Body of pancreas (tissue), 4 donors: ENCODE results near the gene IL16. TPM values are rescaled to one million over a fixed set of nuclear protein-coding genes. Genes with fewer than 3 reads are reported as not detected.

ENCODE experiments used
- ATAC-seq: fragments of 150-250 bp; one replicate; pipeline ENCODE4 v1.9.1; 2016
- DNase-seq, 4 donors: peaks; one replicate each; pipeline ENCODE4 v3.0.0-alpha.2; 2019
- H3K27ac ChIP-seq, 4 donors: fragments of 200-600 bp; sonication (generic); 1 replicate in 3 of 4; 2 replicates in 1 of 4; pipeline versions ENCODE4 v1.5.1 to v1.6.1; 2016 to 2019; ENCODE audit warnings: mild to moderate bottlenecking in 1 of 4, mixed read lengths in 1 of 4, moderate library complexity in 1 of 4
- H3K27me3 ChIP-seq, 2 donors: fragments of 200-600 bp; sonication (generic); one replicate each; pipeline ENCODE4 v1.6.0; 2016; ENCODE audit warnings: mild to moderate bottlenecking in 1 of 2
- H3K36me3 ChIP-seq, 2 donors: fragments of 200-600 bp; sonication (generic); replicated peaks in 1 of 2; 2 replicates each; pipeline ENCODE4 v1.5.1; 2016; ENCODE audit warnings: low read depth in 2 of 2; ENCODE audit not compliant: insufficient read depth in 1 of 2
- H3K4me1 ChIP-seq: fragments of 200-600 bp; sonication (generic); one replicate; pipeline ENCODE4 v1.6.0; 2016
- H3K4me3 ChIP-seq, 2 donors: fragments of 200-600 bp; sonication (generic); 1 replicate in 1 of 2; 2 replicates in 1 of 2; pipeline ENCODE4 v1.5.1; 2016 to 2019
- H3K9me3 ChIP-seq, 3 donors: fragments of 200-600 bp; sonication (generic); 1 replicate in 2 of 3; 2 replicates in 1 of 3; pipeline ENCODE4 v1.5.1; 2016
- POLR2A ChIP-seq, 3 donors: fragments of 450-650 bp; IDR thresholded peaks; one replicate each; pipeline ENCODE4 v1.6.1; 2016; ENCODE audit warnings: antibody characterized with exemption in 3 of 3, mild to moderate bottlenecking in 2 of 3
- WGBS, 2 donors: methylation state at CpG; one replicate each; pipeline ENCODE4 v1.1.5; 2017; 5-methylcytosine and 5-hydroxymethylcytosine counted together
- intact Hi-C: fragments of 100-400 bp; cut with DNase I; formaldehyde crosslinking; loops from one replicate; pipeline ENCODE4 v1.15.1; 2023
- total RNA-seq, 2 donors: library from RNA; depleted of rRNA; stranded (reverse); fragments of >200 nt; gene quantifications; one replicate each; pipeline ENCODE4 v1.1.0, GENCODE V29; 2016
- TF ChIP-seq, protein P1 (sequence below), 7 experiments: fragments of 450-650 bp in 4 of 7; fragments of 200-600 bp in 3 of 7; sonication (generic) in 3 of 7; IDR thresholded peaks; one replicate each; pipeline ENCODE4 v1.5.1; 2016 to 2019; ENCODE audit warnings: antibody characterized with exemption in 7 of 7

IL16 gene
- total RNA-seq, 2 donors from 2014 or later: 2.9 to 4.9 TPM

DNA sequence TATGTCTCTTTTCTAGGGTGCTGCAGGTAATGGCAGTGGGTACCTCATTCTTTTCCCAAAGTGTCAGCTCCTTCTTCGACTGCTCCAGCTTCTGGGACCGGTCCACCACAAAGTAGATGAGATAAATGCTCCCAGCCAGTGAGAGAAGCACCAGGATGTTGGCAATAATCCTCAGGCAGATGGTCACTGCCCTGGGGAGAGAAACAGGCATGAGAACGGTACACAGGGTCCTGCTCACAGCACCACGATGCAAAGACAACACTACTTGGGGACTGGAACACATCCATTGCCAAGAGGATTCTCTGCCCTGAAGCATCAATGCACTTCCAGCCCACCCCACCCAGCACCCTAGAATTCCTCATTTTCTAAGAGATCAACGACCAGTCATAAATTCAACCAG lies 155.0 kb downstream of the IL16 start:
- Histone ChIP-seq H3K4me3 (no peak overlapping the region), H3K27ac (no peak overlapping the region), H3K27me3 (no peaks in the 10 kb centered on the region), H3K9me3 (no peaks in the 10 kb centered on the region), H3K4me1 (no peaks in the 10 kb centered on the region), H3K36me3 (no peaks in the 10 kb centered on the region)
- intact Hi-C loops: no loop called here
- WGBS, 2 donors: 83 to 93% methylated on average over 4 to 5 of the region's 5 CpGs
- TF ChIP-seq, protein P1, sequence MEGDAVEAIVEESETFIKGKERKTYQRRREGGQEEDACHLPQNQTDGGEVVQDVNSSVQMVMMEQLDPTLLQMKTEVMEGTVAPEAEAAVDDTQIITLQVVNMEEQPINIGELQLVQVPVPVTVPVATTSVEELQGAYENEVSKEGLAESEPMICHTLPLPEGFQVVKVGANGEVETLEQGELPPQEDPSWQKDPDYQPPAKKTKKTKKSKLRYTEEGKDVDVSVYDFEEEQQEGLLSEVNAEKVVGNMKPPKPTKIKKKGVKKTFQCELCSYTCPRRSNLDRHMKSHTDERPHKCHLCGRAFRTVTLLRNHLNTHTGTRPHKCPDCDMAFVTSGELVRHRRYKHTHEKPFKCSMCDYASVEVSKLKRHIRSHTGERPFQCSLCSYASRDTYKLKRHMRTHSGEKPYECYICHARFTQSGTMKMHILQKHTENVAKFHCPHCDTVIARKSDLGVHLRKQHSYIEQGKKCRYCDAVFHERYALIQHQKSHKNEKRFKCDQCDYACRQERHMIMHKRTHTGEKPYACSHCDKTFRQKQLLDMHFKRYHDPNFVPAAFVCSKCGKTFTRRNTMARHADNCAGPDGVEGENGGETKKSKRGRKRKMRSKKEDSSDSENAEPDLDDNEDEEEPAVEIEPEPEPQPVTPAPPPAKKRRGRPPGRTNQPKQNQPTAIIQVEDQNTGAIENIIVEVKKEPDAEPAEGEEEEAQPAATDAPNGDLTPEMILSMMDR (IDR thresholded peaks at IDR 0.05): no peak
- TF ChIP-seq POLR2A (IDR thresholded peaks at IDR 0.05): no peak
- ATAC-seq: no peak
- no peak for DNase-seq

DNA sequence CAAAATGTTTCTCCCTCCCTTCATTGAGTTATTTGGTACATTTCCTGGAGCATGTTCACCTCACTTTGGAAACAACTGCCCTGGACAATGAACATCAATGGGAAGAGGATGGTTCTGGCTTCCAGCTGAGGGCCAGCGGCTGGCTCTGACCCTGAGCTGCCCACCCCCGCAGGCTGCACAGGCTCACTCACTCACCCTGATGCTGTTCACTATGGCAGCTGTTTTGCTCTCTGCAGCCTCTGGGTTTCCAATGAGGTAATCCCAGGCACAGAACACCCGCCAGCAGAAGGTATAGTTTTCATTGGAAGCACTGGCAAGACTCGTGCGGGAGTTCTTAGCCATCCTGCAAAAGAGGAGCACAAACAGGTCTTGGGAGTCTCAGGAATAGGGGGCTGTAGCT lies 159.6 kb downstream of the IL16 start:
- Histone ChIP-seq H3K4me3 (no peak overlapping the region), H3K27me3 (no peaks in the 10 kb centered on the region), H3K9me3 (no peaks in the 10 kb centered on the region), H3K4me1 (no peaks in the 10 kb centered on the region), H3K36me3 (no peaks in the 10 kb centered on the region), H3K27ac (no peak overlapping the region)
- no peak for DNase-seq
- no peak for ATAC-seq
- TF ChIP-seq, protein P1 (IDR thresholded peaks at IDR 0.05): no peak
- TF ChIP-seq POLR2A (IDR thresholded peaks at IDR 0.05): no peak
- intact Hi-C loops: no loop called here
- 83 to 84% methylated on average over 5 of the region's 5 CpGs for WGBS, 2 donors

DNA sequence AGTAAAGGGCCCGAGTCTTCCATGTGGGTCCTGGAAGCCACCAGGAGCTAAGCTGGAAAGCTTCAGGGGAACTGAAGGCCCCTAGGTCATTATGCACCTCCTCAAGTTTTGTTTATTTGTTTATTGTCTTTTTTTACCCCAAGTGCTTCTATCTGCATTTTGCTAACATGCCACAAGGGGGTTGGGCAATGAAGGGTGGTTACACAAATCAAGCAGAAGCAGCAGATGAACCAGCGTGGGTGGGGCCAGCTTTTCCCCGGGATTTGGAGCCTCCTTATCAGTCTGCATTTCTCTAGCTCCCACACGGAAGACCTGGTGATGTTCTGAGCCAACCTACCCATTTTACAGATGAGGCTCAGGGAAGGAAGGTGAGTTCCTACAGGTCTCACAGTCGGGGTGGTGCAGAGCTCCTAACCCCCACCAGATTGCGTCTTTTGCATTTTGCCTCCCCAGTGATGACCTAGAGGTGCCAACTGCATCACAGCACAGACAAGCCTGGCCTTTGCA lies 160.6 kb downstream of the IL16 start:
- intact Hi-C loops: no loop called here
- no peak for DNase-seq
- H3K27ac ChIP-seq: no peak overlapping the region
- no peaks in the 10 kb centered on the region for H3K36me3 ChIP-seq
- H3K27me3 ChIP-seq: no peaks in the 10 kb centered on the region
- 72 to 82% methylated on average over 6 of the region's 6 CpGs for WGBS, 2 donors
- H3K4me1 ChIP-seq: no peaks in the 10 kb centered on the region
- H3K4me3 ChIP-seq: no peak overlapping the region
- TF ChIP-seq POLR2A (IDR thresholded peaks at IDR 0.05): no peak
- TF ChIP-seq, protein P1 (IDR thresholded peaks at IDR 0.05): no peak
- H3K9me3 ChIP-seq: no peaks in the 10 kb centered on the region
- no peak for ATAC-seq

DNA sequence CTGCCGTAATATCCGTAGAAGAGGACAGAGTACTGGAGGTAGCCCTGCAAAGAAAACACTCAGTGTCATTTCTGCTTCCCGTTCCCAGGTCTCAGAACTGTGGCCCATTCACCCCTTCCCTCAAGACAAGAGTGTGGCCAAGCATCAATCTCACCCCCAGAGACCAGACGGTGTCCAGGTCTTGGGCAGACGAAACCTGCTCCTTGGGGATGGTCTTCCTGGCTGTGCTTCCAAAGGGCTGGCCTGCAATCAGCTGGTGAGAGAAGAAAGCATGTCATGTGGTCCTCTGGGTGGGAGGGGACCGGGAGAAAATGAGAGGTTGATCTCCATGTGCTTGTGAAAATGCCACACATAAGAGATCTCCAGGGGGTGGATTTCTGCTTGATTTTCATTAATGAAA lies 161.6 kb downstream of the IL16 start:
- WGBS, 2 donors: 92 to 93% methylated on average over 6 of the region's 6 CpGs
- Histone ChIP-seq H3K4me3 (no peak overlapping the region), H3K36me3 (no peaks in the 10 kb centered on the region), H3K4me1 (no peaks in the 10 kb centered on the region), H3K27ac (no peak overlapping the region), H3K9me3 (no peaks in the 10 kb centered on the region), H3K27me3 (no peaks in the 10 kb centered on the region)
- DNase-seq: no peak
- no peak for ATAC-seq
- intact Hi-C loops: no loop called here
- TF ChIP-seq, protein P1 (IDR thresholded peaks at IDR 0.05): no peak
- TF ChIP-seq POLR2A (IDR thresholded peaks at IDR 0.05): no peak

DNA sequence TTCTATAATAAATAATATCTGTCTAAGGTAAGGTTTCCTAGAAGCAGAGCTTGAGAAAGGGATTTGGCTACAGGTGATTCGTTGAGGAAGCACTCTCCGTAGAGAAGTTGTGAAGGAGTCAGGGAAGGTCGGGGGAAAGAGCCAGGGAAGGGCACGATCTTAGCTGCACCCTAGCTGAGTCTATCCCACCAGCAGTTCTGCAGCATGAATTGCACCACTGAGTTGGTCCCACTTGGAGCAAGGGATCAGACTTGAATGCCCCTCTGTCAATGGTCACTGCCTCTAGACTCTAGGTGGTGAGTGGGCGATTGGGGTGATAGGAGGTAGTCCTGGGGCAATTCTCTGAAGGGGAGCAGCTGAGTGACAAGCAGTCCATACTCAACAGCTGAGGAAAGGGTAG lies 163.8 kb downstream of the IL16 start:
- Histone ChIP-seq H3K27me3 (no peaks in the 10 kb centered on the region), H3K4me1 (no peaks in the 10 kb centered on the region), H3K27ac (no peak overlapping the region), H3K9me3 (no peaks in the 10 kb centered on the region), H3K4me3 (no peak overlapping the region), H3K36me3 (no peaks in the 10 kb centered on the region)
- 93 to 97% methylated on average over 5 of the region's 5 CpGs for whole genome bisulfite sequencing, 2 donors
- no peak for ATAC-seq
- TF ChIP-seq, protein P1 (IDR thresholded peaks at IDR 0.05): no peak
- TF ChIP-seq POLR2A (IDR thresholded peaks at IDR 0.05): no peak
- DNase-seq: no peak
- intact Hi-C loops: no loop called here
